ENCODE data around the gene ETFA. TPM values are rescaled to one million over a fixed set of nuclear protein-coding genes. Genes with fewer than 3 reads are reported as not detected.

ETFA gene
- total RNA-seq, 1 donor from 2014 or later, result 109 TPM

DNA sequence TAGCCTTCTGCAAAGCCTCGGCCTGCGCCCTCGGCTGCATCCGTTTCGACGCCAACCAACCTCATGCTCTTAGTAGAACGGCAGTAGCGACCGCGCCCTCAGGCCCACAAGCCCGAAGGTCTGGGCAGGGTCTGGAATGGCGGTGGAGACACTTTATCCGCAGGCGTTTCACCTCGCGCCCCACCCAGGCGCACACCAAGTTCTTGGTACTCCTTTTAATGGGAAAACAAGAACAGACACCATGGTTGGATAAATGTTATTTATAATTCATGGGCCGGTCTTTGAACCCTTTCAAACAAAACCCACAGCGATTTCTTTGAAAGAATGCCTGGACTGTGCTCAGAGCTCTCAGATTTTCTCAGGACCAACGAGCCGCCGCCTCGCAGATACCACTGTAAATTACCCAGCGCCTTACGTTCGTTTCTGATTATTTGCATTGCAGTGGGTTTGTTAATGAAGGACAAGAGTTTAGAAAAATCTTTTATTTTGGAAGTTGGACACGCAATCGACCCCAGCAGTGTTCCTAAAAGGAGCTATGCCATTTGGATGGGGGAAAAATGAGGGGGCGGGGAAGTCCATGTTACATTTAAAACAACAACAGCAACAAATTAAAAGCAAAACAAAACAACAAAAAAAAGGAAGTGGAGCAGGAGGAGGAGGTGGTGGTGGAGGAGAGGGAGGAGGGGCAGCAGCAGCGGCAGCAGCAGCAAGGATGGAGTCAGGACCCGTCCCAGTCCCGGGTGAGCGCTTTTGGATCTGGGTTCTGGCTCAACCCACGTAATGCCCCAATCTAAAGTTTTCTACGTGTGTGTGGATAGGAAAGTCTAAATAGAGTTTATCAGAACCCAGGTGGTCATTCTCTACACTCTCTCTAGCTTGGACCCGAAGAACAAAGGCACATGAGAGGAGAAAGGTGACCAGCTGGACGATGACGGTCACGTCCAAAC is 24.3 kb upstream of the ETFA start:
- no peaks in the 10 kb centered on the region for H3K36me3 Mint-ChIP-seq (ENCODE audit: low read depth)
- TF ChIP-seq, protein P1, sequence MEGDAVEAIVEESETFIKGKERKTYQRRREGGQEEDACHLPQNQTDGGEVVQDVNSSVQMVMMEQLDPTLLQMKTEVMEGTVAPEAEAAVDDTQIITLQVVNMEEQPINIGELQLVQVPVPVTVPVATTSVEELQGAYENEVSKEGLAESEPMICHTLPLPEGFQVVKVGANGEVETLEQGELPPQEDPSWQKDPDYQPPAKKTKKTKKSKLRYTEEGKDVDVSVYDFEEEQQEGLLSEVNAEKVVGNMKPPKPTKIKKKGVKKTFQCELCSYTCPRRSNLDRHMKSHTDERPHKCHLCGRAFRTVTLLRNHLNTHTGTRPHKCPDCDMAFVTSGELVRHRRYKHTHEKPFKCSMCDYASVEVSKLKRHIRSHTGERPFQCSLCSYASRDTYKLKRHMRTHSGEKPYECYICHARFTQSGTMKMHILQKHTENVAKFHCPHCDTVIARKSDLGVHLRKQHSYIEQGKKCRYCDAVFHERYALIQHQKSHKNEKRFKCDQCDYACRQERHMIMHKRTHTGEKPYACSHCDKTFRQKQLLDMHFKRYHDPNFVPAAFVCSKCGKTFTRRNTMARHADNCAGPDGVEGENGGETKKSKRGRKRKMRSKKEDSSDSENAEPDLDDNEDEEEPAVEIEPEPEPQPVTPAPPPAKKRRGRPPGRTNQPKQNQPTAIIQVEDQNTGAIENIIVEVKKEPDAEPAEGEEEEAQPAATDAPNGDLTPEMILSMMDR (conservative IDR thresholded peaks at IDR 0.05), result no peak
- peak overlapping the region; percentile 77 for H3K4me3 Mint-ChIP-seq
- H3K4me1 Mint-ChIP-seq, result peaks cover 37% of the 10 kb centered on the region
- H3K27ac Mint-ChIP-seq (ENCODE audit: unreplicated experiment), result no peak overlapping the region
- DNase-seq (ENCODE audit: low read depth, low spot score), result no peak
- no peaks in the 10 kb centered on the region for H3K9me3 Mint-ChIP-seq
- H3K27me3 Mint-ChIP-seq (ENCODE audit: low read depth), result peaks cover 86% of the 10 kb centered on the region

DNA sequence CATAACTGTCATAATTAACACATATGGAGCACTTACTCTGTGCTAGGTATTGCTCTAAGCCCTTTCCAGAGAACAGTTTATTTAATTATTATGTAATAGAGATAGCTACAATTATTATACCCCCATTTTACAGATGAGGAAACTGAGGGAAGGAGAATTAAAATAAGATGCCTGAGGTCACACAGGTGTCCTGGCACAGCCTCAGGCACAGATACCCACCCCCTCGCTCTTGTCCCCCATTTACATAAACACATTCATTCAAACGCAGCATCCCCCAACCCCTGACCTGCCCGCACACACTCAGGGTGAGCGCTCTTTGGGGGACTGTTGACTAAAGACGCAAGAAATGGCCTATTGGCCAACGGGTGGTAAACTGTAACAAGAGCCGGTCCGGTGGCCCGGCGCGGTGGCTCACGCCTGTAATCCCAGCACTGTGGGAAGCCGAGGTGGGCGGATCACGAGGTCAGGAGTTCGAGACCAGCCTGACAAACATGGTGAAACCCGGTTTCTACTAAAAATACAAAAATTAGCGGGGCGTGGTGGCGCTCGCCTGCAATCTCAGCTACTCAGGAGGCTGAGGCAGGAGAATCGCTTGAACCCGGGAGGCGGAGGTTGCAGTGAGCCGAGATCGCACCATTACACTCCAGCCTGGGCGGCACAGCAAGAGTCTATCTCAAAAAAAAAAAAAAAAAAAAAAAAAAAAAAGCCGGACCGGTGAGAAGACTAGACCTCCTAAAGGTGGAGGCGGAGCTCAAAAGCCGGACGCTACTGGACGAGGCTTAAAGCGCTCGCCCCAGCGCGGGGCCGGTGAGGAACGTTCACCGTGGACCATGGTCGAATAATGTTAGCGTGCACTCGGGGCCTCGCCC is 23.4 kb upstream of the ETFA start:
- peak; percentile 15 for DNase-seq (ENCODE audit: low read depth, low spot score)
- Mint-ChIP-seq H3K4me1 (peaks cover 29% of the 10 kb centered on the region), H3K9me3 (no peaks in the 10 kb centered on the region), H3K27ac (ENCODE audit: unreplicated experiment) (no peak overlapping the region), H3K36me3 (ENCODE audit: low read depth) (no peaks in the 10 kb centered on the region), H3K4me3 (peak overlapping the region; percentile 77), H3K27me3 (ENCODE audit: low read depth) (peaks cover 84% of the 10 kb centered on the region)
- TF ChIP-seq, protein P1 (conservative IDR thresholded peaks at IDR 0.05), result no peak

DNA sequence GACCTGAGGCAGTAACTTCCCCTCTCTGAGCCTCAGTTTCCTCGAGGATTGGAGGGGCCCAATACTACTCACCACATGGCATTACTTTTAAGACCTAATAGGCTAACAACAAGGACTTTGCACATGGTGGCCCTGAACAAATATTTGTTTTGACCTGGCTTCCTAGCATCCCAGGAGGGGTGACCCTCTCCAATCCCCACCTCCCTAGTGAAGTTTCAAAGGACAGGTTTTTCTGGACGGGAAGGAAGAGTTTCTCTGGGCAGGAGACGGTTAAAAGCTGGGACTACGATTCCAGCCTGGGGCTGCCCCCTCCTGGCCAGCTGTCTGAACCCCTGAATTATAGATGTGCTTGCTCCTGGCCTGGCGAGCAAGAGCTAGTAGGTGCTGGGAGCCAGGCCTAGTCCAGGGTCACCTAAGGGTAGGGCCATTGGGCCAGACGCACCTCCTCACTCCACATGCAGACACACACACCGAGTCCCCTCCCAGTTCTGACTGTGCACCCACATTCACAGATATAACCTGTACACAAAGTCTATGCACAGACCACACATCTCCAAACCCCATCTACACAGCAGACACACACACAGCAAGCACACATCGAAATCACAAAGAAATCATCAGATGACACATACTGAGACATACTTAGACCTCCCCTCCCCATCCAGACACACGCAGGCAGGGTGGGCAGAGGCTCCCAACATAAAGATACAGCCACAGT is 22.6 kb upstream of the ETFA start:
- TF ChIP-seq, protein P1 (conservative IDR thresholded peaks at IDR 0.05), result peak; percentile 19
- Mint-ChIP-seq H3K9me3 (no peaks in the 10 kb centered on the region), H3K4me3 (peak overlapping the region; percentile 50), H3K27me3 (ENCODE audit: low read depth) (peaks cover 84% of the 10 kb centered on the region), H3K4me1 (peaks cover 28% of the 10 kb centered on the region), H3K27ac (ENCODE audit: unreplicated experiment) (no peak overlapping the region), H3K36me3 (ENCODE audit: low read depth) (no peaks in the 10 kb centered on the region)
- DNase-seq (ENCODE audit: low read depth, low spot score), result no peak

DNA sequence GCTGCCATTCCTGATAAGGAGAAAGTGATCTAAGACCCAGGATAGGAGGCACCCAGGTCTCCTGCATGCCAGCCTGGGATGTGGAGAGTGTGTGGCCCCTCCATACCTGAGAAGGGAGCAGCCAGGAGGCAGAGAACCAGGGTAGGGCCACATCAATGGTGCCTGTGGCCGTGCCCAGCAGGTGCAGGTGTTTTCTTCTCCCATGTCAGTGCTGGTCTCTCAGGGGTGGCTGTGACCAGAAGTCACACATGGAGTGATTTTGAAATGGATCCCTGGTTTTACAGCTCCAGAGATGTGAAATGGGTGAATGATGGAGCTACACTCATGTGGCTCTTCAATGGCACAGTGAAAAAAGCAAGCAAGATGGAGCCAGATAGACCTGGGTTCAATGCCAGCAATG is 22.0 kb upstream of the ETFA start:
- Mint-ChIP-seq H3K4me1 (peaks cover 23% of the 10 kb centered on the region), H3K27me3 (ENCODE audit: low read depth) (peaks cover 84% of the 10 kb centered on the region), H3K27ac (ENCODE audit: unreplicated experiment) (no peak overlapping the region), H3K9me3 (no peaks in the 10 kb centered on the region), H3K36me3 (ENCODE audit: low read depth) (no peaks in the 10 kb centered on the region), H3K4me3 (no peak overlapping the region)
- DNase-seq (ENCODE audit: low read depth, low spot score), result no peak
- TF ChIP-seq, protein P1 (conservative IDR thresholded peaks at IDR 0.05), result no peak

DNA sequence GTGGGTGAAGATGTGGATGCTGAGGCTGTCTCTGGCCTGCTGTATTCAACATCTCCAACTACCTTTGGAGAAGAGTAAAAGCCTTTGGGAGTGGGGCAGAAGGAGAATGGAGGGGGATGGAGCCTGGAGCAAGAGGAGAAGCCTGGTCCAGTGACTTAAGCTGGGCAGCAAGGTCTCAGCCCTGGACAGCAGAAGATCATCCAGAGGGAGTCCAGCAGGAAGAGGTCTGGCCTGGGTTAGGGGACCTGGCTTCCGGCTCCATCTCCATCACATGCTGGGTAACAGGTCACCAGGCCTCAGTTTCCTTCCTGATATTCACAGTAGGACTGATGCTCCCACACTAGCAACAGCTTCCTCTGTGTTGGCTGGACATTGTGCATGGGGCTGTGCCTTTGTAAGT is 21.5 kb upstream of the ETFA start:
- Mint-ChIP-seq H3K4me3 (no peak overlapping the region), H3K36me3 (ENCODE audit: low read depth) (no peaks in the 10 kb centered on the region), H3K4me1 (peaks cover 23% of the 10 kb centered on the region), H3K27me3 (ENCODE audit: low read depth) (peaks cover 89% of the 10 kb centered on the region), H3K9me3 (no peaks in the 10 kb centered on the region), H3K27ac (ENCODE audit: unreplicated experiment) (no peak overlapping the region)
- TF ChIP-seq, protein P1 (conservative IDR thresholded peaks at IDR 0.05), result no peak
- no peak for DNase-seq (ENCODE audit: low read depth, low spot score)

Measured in neural crest cell (in vitro differentiated cells).